ENCODE measurements around the gene TMPRSS6. TPM values are rescaled to one million over a fixed set of nuclear protein-coding genes. Genes with fewer than 3 reads are reported as not detected.

The TMPRSS6 gene
- total RNA-seq, 4 donors from 2014 or later: not detected

DNA sequence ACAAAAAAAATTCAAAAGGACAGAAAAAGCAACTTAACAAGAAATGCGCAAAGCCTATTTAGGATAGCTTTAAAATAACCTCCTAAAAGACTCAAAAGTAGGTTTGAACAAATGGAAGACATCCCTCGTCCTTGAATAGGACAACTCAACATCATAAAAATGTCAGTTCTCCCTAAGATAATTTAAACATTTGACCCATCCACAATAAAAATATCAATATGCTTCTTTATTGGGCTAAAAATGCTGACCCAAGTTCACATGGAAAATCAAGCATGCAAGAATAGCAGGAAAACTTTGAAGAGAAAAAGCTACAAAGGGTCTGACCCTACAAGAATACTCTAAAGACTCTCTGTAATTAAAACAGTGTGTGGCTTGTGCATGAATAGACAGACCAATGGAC, 70.0 kb downstream of the TMPRSS6 start:
- H3K36me3 ChIP-seq: no peaks in the 10 kb centered on the region
- peaks cover 0 to 7% (median 4%) of the 10 kb centered on the region in 4 donors for H3K4me1 ChIP-seq
- no peak for DNase-seq (ENCODE audit: extremely low spot score)
- TF ChIP-seq EP300 (IDR thresholded peaks at IDR 0.05) (no peak), POLR2AphosphoS5 (IDR thresholded peaks at IDR 0.05) (no peak), POLR2A (IDR thresholded peaks at IDR 0.05; ENCODE audit: low read depth) (no peak)
- TF ChIP-seq, protein P1, sequence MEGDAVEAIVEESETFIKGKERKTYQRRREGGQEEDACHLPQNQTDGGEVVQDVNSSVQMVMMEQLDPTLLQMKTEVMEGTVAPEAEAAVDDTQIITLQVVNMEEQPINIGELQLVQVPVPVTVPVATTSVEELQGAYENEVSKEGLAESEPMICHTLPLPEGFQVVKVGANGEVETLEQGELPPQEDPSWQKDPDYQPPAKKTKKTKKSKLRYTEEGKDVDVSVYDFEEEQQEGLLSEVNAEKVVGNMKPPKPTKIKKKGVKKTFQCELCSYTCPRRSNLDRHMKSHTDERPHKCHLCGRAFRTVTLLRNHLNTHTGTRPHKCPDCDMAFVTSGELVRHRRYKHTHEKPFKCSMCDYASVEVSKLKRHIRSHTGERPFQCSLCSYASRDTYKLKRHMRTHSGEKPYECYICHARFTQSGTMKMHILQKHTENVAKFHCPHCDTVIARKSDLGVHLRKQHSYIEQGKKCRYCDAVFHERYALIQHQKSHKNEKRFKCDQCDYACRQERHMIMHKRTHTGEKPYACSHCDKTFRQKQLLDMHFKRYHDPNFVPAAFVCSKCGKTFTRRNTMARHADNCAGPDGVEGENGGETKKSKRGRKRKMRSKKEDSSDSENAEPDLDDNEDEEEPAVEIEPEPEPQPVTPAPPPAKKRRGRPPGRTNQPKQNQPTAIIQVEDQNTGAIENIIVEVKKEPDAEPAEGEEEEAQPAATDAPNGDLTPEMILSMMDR (IDR thresholded peaks at IDR 0.05): no peak
- 79% methylated on average over 2 of the region's 2 CpGs for whole genome bisulfite sequencing
- peaks cover 0 to 57% (median 2%) of the 10 kb centered on the region in 4 donors for H3K27me3 ChIP-seq
- no peak overlapping the region for H3K4me3 ChIP-seq
- intact Hi-C loops (cut with DNase I): no loop called here
- H3K27ac ChIP-seq (replicated peaks in 1 of 4): no peak overlapping the region
- H3K9me3 ChIP-seq: no peaks in the 10 kb centered on the region

DNA sequence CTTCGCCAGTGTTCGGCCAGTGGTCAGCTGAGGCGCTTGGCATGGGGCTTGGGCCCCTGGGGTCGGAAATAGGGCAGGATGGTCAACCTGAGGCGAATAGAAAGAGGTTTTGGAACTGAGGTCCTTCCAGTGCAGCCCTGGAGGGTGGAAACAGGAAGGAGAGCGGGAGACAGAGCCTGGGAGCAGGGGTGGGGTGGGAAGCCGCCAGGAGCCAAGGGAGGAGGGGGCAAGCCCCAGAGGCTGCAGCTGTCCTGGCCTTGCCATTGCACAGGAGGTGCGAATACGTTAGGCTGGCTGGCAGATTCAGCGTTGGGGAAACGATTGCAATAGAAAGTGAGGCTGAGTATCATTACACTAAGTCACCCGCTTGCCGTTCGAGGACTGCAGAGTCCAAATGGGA, 71.8 kb downstream of the TMPRSS6 start:
- H3K27me3 ChIP-seq: peaks cover 0 to 52% (median 2%) of the 10 kb centered on the region in 4 donors
- TF ChIP-seq POLR2A (IDR thresholded peaks at IDR 0.05; ENCODE audit: low read depth) (no peak), POLR2AphosphoS5 (IDR thresholded peaks at IDR 0.05) (no peak)
- intact Hi-C loops (cut with DNase I): no loop called here
- no peak for DNase-seq (ENCODE audit: extremely low spot score)
- WGBS: 77% methylated on average over 11 of the region's 14 CpGs
- no peaks in the 10 kb centered on the region for H3K9me3 ChIP-seq
- no peaks in the 10 kb centered on the region for H3K4me1 ChIP-seq
- H3K27ac ChIP-seq (replicated peaks in 1 of 4): no peak overlapping the region
- H3K36me3 ChIP-seq: no peaks in the 10 kb centered on the region
- H3K4me3 ChIP-seq: no peak overlapping the region

DNA sequence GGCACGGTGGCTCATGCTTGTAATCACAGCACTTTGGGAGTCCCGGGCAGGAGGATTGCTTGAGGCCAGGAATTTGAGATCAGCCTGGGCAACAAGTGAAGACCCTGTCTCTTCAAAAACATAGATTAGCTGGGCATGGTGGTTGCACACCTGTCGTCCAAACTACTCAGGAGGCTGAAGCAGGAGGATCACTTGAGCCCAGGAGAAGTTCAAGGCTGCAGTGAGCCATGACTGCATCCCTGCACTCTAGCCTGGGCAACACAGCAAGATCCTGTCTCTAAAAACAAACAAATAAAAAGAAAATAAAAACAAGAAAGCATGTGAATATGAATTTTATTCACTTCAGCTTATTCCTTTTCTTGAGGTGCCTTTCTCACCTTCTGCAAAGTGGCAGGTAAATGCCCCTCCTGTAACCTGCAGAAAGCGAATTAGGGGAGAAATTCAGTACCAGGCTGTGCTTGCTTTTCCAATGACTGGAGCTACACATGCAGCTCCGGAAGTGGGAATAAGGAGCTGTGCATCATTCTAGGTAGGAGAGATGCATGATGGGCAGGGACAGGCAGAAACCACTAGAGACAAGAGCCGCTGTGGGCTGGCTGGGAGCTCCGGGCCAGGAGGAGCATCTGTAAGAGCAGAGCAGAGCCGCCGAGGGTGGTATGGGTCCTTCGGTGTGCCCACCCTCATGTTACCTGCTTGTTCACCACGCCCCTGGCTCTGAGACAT, 72.7 kb downstream of the TMPRSS6 start:
- no peak overlapping the region for H3K4me3 ChIP-seq
- WGBS: 80% methylated on average over 11 of the region's 11 CpGs
- no peaks in the 10 kb centered on the region for H3K4me1 ChIP-seq
- TF ChIP-seq POLR2A (IDR thresholded peaks at IDR 0.05; ENCODE audit: low read depth) (no peak), EP300 (IDR thresholded peaks at IDR 0.05) (no peak), POLR2AphosphoS5 (IDR thresholded peaks at IDR 0.05) (no peak)
- TF ChIP-seq, protein P1 (IDR thresholded peaks at IDR 0.05): no peak
- H3K27ac ChIP-seq (replicated peaks in 1 of 4): no peak overlapping the region
- intact Hi-C loops (cut with DNase I): no loop called here
- H3K9me3 ChIP-seq: no peaks in the 10 kb centered on the region
- H3K36me3 ChIP-seq: no peaks in the 10 kb centered on the region
- peaks cover 0 to 47% (median 2%) of the 10 kb centered on the region in 4 donors for H3K27me3 ChIP-seq
- DNase-seq (ENCODE audit: extremely low spot score): no peak

DNA sequence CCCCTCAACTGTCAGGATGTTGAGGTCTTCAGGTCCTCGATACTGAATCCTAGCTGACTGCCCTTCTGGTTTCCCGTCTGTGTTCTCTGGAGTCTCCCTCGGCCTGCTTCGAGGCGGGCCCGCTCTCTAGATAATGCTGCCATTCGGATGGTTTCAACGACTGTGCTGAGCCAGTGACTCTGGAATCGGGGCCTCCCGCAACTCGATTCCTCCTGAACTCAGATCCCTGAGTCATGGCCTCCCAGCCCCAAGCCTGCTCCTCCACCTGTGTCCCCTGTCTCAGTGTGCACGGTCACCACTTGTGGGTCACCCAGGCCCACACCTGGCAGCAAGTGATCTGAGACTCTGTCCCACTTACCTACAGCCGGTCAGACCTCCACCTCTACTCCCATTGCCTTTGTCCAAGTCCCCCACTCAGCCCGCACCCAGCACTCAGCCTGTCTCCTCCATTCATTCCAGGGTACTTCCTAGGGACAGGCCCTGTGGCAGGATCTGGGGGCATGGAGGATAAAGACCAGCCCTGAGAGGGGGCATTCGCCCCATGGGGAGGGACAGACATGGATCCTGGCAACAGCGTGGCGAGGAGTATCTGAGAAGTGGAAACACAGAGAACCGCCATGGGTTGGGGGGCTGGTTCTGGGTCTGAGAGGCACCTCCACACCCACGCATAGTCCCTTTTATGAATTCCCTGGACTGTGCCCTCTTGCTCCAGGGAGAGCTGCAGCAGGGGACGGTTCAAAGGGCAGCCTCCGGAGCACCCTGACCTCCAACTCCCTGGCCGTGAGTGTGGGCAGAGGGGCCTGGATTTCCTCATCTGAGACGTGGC, 75.7 kb downstream of the TMPRSS6 start:
- intact Hi-C loops (cut with DNase I): no loop called here
- H3K9me3 ChIP-seq: no peaks in the 10 kb centered on the region
- WGBS: 85% methylated on average over 23 of the region's 23 CpGs
- DNase-seq (ENCODE audit: extremely low spot score): no peak
- H3K27ac ChIP-seq (replicated peaks in 1 of 4): no peak overlapping the region
- H3K36me3 ChIP-seq: peaks cover 9 to 19% (median 14%) of the 10 kb centered on the region in 4 donors
- no peak overlapping the region for H3K4me3 ChIP-seq
- no peaks in the 10 kb centered on the region for H3K4me1 ChIP-seq
- H3K27me3 ChIP-seq: peaks cover 0 to 44% (median 2%) of the 10 kb centered on the region in 4 donors
- TF ChIP-seq, protein P1 (IDR thresholded peaks at IDR 0.05): no peak
- TF ChIP-seq EP300 (IDR thresholded peaks at IDR 0.05): no peak
- TF ChIP-seq POLR2AphosphoS5 (IDR thresholded peaks at IDR 0.05): no peak
- TF ChIP-seq POLR2A (IDR thresholded peaks at IDR 0.05; ENCODE audit: low read depth): no peak

Measured in esophagus muscularis mucosa (tissue), 4 donors.